HCT116 (cell line): ENCODE results near the gene KAZN. TPM values are rescaled to one million over a fixed set of nuclear protein-coding genes. Genes with fewer than 3 reads are reported as not detected.
A peak's percentile ranks its signal among the peaks of the same experiment; 100 is the strongest.

ENCODE experiments used
- ATAC-seq: fragments of 200-7000 bp; cut with Tn5 transposase; 2 replicates; pipeline ENCODE4 v1.9.1; 2020; ENCODE audit warnings: mild to moderate bottlenecking, moderate library complexity
- BruUV-seq: library from RNA; stranded (reverse); fragments of 400-500 nt; replicated peaks from 2 replicates; lab custom pipeline; 2021; lab: Mats Ljungman, UMichigan
- CTCF ChIA-PET: fragments of 300-600 bp; sonication (Branson Sonifier 250); formaldehyde crosslinking; loops from one replicate; lab custom pipeline; 2021; ENCODE audit warnings: antibody characterized with exemption; lab: Charles Lee
- POLR2A ChIA-PET: fragments of 300-600, 350-600 bp; sonication (Branson Sonifier 250); formaldehyde crosslinking; loops from one replicate; lab custom pipeline; 2021; ENCODE audit warnings: antibody characterized with exemption; lab: Charles Lee
- RAD21 ChIA-PET, 2 experiments: fragments of 300-600 bp; sonication (Branson Sonifier 250); formaldehyde crosslinking; loops; one replicate each; lab custom pipeline; 2023; ENCODE audit warnings: low total read pairs in 2 of 2; ENCODE audit not compliant: uncharacterized antibody in 2 of 2, unreplicated experiment in 2 of 2, low non-redundant PET in 1 of 2; lab: Charles Lee
- DNase-seq: peaks from one replicate; pipeline ENCODE4 v3.0.0-alpha.2; 2010; ENCODE audit warnings: low read depth, low spot score
- H2AFZ ChIP-seq: fragments of 200-600 bp; shearing (Covaris generic), sonication (generic); 2 replicates; pipeline ENCODE4 v1.6.1; 2017; ENCODE audit warnings: low read depth, mixed run types, mixed read lengths, antibody characterized with exemption, low read length; ENCODE audit not compliant: poor library complexity, severe bottlenecking
- H3K27ac ChIP-seq: 2 replicates; pipeline ENCODE4 v1.5.1; 2012; ENCODE audit warnings: low read depth, low read length
- H3K27me3 ChIP-seq: fragments of 200-600 bp; sonication (generic); 2 replicates; pipeline ENCODE4 v1.6.1; 2016; ENCODE audit warnings: mixed run types, low read length, mixed read lengths; ENCODE audit not compliant: insufficient read depth
- H3K36me3 ChIP-seq, 2 experiments: fragments of 200-500 bp in 1 of 2; fragments of 200-600 bp in 1 of 2; sonication (Bioruptor generic) in 1 of 2; sonication (generic) in 1 of 2; 2 replicates each; pipeline versions ENCODE4 v1.5.1 to v1.6.1; 2014 to 2016; ENCODE audit warnings: low read length in 2 of 2, inconsistent platforms in 1 of 2, mixed read lengths in 1 of 2, mixed run types in 1 of 2; ENCODE audit not compliant: insufficient read depth in 2 of 2, control insufficient read depth in 1 of 2
- H3K4me1 ChIP-seq, 2 experiments: fragments of 200-600 bp in 1 of 2; sonication (generic) in 1 of 2; 2 replicates each; pipeline versions ENCODE4 v1.5.1 to v1.6.1; 2012 to 2017; ENCODE audit warnings: low read length in 2 of 2, inconsistent platforms in 1 of 2, mild to moderate bottlenecking in 1 of 2, mixed read lengths in 1 of 2, mixed run types in 1 of 2, moderate library complexity in 1 of 2; ENCODE audit not compliant: insufficient read depth in 2 of 2, control insufficient read depth in 1 of 2
- H3K4me2 ChIP-seq: fragments of 200-600 bp; sonication (generic); 2 replicates; pipeline ENCODE4 v1.6.1; 2017; ENCODE audit warnings: mixed run types, low read length, mixed read lengths
- H3K4me3 ChIP-seq, 2 experiments: fragments of 200-600 bp in 1 of 2; sonication (generic) in 1 of 2; replicated peaks in 1 of 2; 2 replicates each; pipeline ENCODE4 v1.5.1; 2011 to 2016; ENCODE audit warnings: low read length in 2 of 2, control low read depth in 1 of 2, low read depth in 1 of 2, mild to moderate bottlenecking in 1 of 2, mixed read lengths in 1 of 2, mixed run types in 1 of 2
- H3K79me2 ChIP-seq: fragments of 200-600 bp; sonication (generic); 2 replicates; pipeline ENCODE4 v1.6.1; 2017; ENCODE audit warnings: mild to moderate bottlenecking, mixed run types, low read length, moderate library complexity, mixed read lengths; ENCODE audit not compliant: insufficient read depth
- H3K9ac ChIP-seq: fragments of 200-600 bp; sonication (generic); 2 replicates; pipeline ENCODE4 v1.6.1; 2016; ENCODE audit warnings: low read length, mixed read lengths
- H3K9me2 ChIP-seq: fragments of 200-600 bp; sonication (generic), shearing (Covaris generic); 2 replicates; pipeline ENCODE4 v1.6.1; 2017; ENCODE audit warnings: mixed run types, mild to moderate bottlenecking, moderate library complexity; ENCODE audit not compliant: insufficient read depth
- H3K9me3 ChIP-seq, 2 experiments: fragments of 200-500 bp in 1 of 2; fragments of 200-600 bp in 1 of 2; sonication (Bioruptor generic) in 1 of 2; sonication (generic) in 1 of 2; 2 replicates each; pipeline ENCODE4 v1.6.1; 2014 to 2017; ENCODE audit warnings: low read length in 2 of 2, mixed read lengths in 2 of 2, inconsistent platforms in 1 of 2, low read depth in 1 of 2, mild to moderate bottlenecking in 1 of 2, mixed run types in 1 of 2, moderate library complexity in 1 of 2; ENCODE audit not compliant: control insufficient read depth in 1 of 2, insufficient read depth in 1 of 2
- H4K20me1 ChIP-seq: fragments of 200-600 bp; sonication (generic), shearing (Covaris generic); 2 replicates; pipeline ENCODE4 v1.6.1; 2017; ENCODE audit warnings: mixed run types, mild to moderate bottlenecking, moderate library complexity; ENCODE audit not compliant: insufficient read depth
- CEBPB ChIP-seq: IDR thresholded peaks from 2 replicates; pipeline ENCODE4 v1.6.1; 2012; ENCODE audit warnings: low read depth
- CTCF ChIP-seq, 3 experiments: fragments of 200-600 bp in 1 of 3; sonication (generic) in 1 of 3; IDR thresholded peaks in 2 of 3; conservative IDR thresholded peaks in 1 of 3; 2 replicates each; pipeline ENCODE4 v1.5.1; 2012 to 2017; ENCODE audit warnings: low read depth in 2 of 3, low read length in 2 of 3, antibody characterized with exemption in 1 of 3, borderline replicate concordance in 1 of 3, control low read depth in 1 of 3, mild to moderate bottlenecking in 1 of 3, mixed read lengths in 1 of 3, mixed run types in 1 of 3, moderate library complexity in 1 of 3; ENCODE audit not compliant: insufficient read depth in 1 of 3
- EGR1 ChIP-seq: IDR thresholded peaks from 2 replicates; pipeline ENCODE4 v1.6.1; 2012; ENCODE audit warnings: low read depth
- ELF1 ChIP-seq: IDR thresholded peaks from 2 replicates; pipeline ENCODE4 v1.6.1; 2012; ENCODE audit warnings: low read depth, borderline replicate concordance
- EZH2 ChIP-seq: fragments of 200-600 bp; sonication (generic); IDR thresholded peaks from 2 replicates; pipeline ENCODE4 v1.6.1; 2017; ENCODE audit warnings: antibody characterized with exemption, mixed run types
- EZH2phosphoT487 ChIP-seq: fragments of 200-600 bp; IDR thresholded peaks from 2 replicates; pipeline ENCODE4 v1.6.1; 2018; ENCODE audit warnings: antibody characterized with exemption, borderline replicate concordance
- FOSL1 ChIP-seq: IDR thresholded peaks from 2 replicates; pipeline ENCODE4 v1.6.1; 2012; ENCODE audit warnings: low read depth
- JUND ChIP-seq: IDR thresholded peaks from 2 replicates; pipeline ENCODE4 v1.6.1; 2012
- POLR2A ChIP-seq: IDR thresholded peaks from 2 replicates; pipeline ENCODE4 v1.7.0; 2011; ENCODE audit warnings: borderline replicate concordance; ENCODE audit not compliant: insufficient read depth, insufficient read length; ENCODE audit errors: extremely low read depth
- POLR2AphosphoS5 ChIP-seq: IDR thresholded peaks from 2 replicates; pipeline ENCODE4 v1.6.1; 2011; ENCODE audit warnings: mild to moderate bottlenecking, low read depth, low read length, moderate library complexity
- RAD21 ChIP-seq: IDR thresholded peaks from 2 replicates; pipeline ENCODE4 v1.6.1; 2012; ENCODE audit warnings: low read depth, mild to moderate bottlenecking
- SIN3A ChIP-seq: IDR thresholded peaks from 2 replicates; pipeline ENCODE4 v1.6.1; 2012; ENCODE audit warnings: low read depth
- SP1 ChIP-seq: IDR thresholded peaks from 2 replicates; pipeline ENCODE4 v1.6.1; 2012; ENCODE audit warnings: low read depth
- TCF7L2 ChIP-seq: IDR thresholded peaks from 2 replicates; pipeline ENCODE4 v1.7.0; 2011; ENCODE audit warnings: borderline replicate concordance, inconsistent platforms; ENCODE audit not compliant: insufficient read depth, insufficient read length; ENCODE audit errors: extremely low read depth
- YY1 ChIP-seq: IDR thresholded peaks from 2 replicates; pipeline ENCODE4 v1.6.1; 2011; ENCODE audit warnings: low read length, low read depth, moderate library complexity, mild to moderate bottlenecking; ENCODE audit not compliant: insufficient replicate concordance; ENCODE audit errors: extremely low read depth
- ZFX ChIP-seq: fragments of 450-650 bp; IDR thresholded peaks from 2 replicates; pipeline ENCODE4 v1.6.1; 2017
- intact Hi-C: fragments of 100-400 bp; cut with micrococcal nuclease; formaldehyde crosslinking; loops from 2 replicates; pipeline ENCODE4 v1.10.0; 2022
- total RNA-seq: library from RNA; stranded (reverse); gene quantifications from one replicate; pipeline ENCODE4 v1.2.1, GENCODE V29; 2021; ENCODE audit not compliant: unreplicated experiment
- TF ChIP-seq, protein P1 (sequence below): IDR thresholded peaks from 2 replicates; pipeline ENCODE4 v1.6.1; 2011; ENCODE audit warnings: mild to moderate bottlenecking, low read length, moderate library complexity; ENCODE audit not compliant: insufficient replicate concordance; ENCODE audit errors: extremely low read depth
- TF ChIP-seq, protein P2 (sequence below): IDR thresholded peaks from 2 replicates; pipeline ENCODE4 v1.6.1; 2012; ENCODE audit warnings: low read depth

The KAZN gene
- total RNA-seq, 1 experiment from 2014 or later, result 13.4 TPM

DNA sequence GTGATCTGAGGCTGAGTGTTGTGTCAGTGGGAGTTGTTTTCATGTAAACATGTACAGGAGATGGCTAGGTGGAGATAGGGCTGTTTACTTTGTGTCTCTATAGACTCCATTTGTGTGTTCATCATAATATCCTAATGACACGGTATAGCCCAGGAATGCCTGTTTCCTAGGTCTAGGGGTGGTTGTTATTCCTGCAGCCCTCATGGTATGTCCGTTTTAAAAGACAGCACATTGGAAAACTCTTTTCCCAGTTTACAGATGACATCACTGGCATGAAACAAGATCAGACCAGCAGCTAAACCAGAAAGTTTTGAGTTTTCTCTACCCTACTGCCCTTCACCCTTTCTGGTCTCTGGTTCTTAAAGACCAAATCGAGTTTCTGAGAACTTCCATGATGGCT lies 327.7 kb downstream of the KAZN start:
- intact Hi-C loops, result no loop called here
- ChIA-PET POLR2A (no interaction called here), CTCF (no interaction called here), RAD21 (no interaction called here)
- Histone ChIP-seq H3K4me2 (peak overlapping the region; percentile 91; the same call in 1 of the 2 replicates), H3K4me3 (no peak overlapping the region), H3K9me3 (no peaks in the 10 kb centered on the region), H3K27me3 (no peaks in the 10 kb centered on the region), H4K20me1 (no peaks in the 10 kb centered on the region), H3K4me1 (peaks cover 5 to 14% of the 10 kb centered on the region in 2 experiments; a peak in 3 of 4 replicates), H3K79me2 (peaks cover 50% of the 10 kb centered on the region), H3K27ac (no peak overlapping the region), H2AFZ (no peak overlapping the region), H3K36me3 (no peaks in the 10 kb centered on the region), H3K9ac (no peak overlapping the region), H3K9me2 (no peaks in the 10 kb centered on the region)
- ATAC-seq (no peak), DNase-seq (no peak)
- no TSS peak for BruUV-seq
- TF ChIP-seq, protein P1, sequence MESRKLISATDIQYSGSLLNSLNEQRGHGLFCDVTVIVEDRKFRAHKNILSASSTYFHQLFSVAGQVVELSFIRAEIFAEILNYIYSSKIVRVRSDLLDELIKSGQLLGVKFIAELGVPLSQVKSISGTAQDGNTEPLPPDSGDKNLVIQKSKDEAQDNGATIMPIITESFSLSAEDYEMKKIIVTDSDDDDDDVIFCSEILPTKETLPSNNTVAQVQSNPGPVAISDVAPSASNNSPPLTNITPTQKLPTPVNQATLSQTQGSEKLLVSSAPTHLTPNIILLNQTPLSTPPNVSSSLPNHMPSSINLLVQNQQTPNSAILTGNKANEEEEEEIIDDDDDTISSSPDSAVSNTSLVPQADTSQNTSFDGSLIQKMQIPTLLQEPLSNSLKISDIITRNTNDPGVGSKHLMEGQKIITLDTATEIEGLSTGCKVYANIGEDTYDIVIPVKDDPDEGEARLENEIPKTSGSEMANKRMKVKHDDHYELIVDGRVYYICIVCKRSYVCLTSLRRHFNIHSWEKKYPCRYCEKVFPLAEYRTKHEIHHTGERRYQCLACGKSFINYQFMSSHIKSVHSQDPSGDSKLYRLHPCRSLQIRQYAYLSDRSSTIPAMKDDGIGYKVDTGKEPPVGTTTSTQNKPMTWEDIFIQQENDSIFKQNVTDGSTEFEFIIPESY, result no peak
- no peak for TF ChIP-seq SIN3A
- TF ChIP-seq RAD21, result no peak
- no peak for TF ChIP-seq YY1
- TF ChIP-seq TCF7L2, result no peak
- TF ChIP-seq ELF1, result no peak
- no peak for TF ChIP-seq ZFX
- TF ChIP-seq CTCF (IDR thresholded peaks at IDR 0.05 in 2 of 3, conservative IDR thresholded peaks at IDR 0.05 in 1 of 3; ENCODE audit: borderline replicate concordance in 1 of 3, insufficient read depth in 1 of 3, low read depth in 2 of 3, low read length in 2 of 3), result no peak
- no peak for TF ChIP-seq CEBPB
- TF ChIP-seq FOSL1, result no peak
- no peak for TF ChIP-seq JUND
- no peak for TF ChIP-seq EZH2phosphoT487
- no peak for TF ChIP-seq SP1
- TF ChIP-seq, protein P2, sequence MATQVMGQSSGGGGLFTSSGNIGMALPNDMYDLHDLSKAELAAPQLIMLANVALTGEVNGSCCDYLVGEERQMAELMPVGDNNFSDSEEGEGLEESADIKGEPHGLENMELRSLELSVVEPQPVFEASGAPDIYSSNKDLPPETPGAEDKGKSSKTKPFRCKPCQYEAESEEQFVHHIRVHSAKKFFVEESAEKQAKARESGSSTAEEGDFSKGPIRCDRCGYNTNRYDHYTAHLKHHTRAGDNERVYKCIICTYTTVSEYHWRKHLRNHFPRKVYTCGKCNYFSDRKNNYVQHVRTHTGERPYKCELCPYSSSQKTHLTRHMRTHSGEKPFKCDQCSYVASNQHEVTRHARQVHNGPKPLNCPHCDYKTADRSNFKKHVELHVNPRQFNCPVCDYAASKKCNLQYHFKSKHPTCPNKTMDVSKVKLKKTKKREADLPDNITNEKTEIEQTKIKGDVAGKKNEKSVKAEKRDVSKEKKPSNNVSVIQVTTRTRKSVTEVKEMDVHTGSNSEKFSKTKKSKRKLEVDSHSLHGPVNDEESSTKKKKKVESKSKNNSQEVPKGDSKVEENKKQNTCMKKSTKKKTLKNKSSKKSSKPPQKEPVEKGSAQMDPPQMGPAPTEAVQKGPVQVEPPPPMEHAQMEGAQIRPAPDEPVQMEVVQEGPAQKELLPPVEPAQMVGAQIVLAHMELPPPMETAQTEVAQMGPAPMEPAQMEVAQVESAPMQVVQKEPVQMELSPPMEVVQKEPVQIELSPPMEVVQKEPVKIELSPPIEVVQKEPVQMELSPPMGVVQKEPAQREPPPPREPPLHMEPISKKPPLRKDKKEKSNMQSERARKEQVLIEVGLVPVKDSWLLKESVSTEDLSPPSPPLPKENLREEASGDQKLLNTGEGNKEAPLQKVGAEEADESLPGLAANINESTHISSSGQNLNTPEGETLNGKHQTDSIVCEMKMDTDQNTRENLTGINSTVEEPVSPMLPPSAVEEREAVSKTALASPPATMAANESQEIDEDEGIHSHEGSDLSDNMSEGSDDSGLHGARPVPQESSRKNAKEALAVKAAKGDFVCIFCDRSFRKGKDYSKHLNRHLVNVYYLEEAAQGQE, result no peak
- TF ChIP-seq EZH2, result no peak
- TF ChIP-seq POLR2A, result no peak
- no peak for TF ChIP-seq EGR1
- no peak for TF ChIP-seq POLR2AphosphoS5
